Caco-2 (cell line): ENCODE data around the gene SYN1. TPM values are rescaled to one million over a fixed set of nuclear protein-coding genes. Genes with fewer than 3 reads are reported as not detected.
"Not testable (repeated sequence)": the region's sequence is repeated elsewhere in the genome, so short reads cannot be mapped to it uniquely, and the experiment has no call there.

ENCODE experiments used
- Bru-seq: library from RNA; stranded (reverse); fragments of 400-500 nt; gene quantifications from one replicate; lab custom pipeline; 2021; lab: Mats Ljungman, UMichigan
- BruChase-seq, 2 experiments: library from RNA; stranded (reverse); fragments of 400-500 nt; gene quantifications; one replicate each; lab custom pipeline; 2021; lab: Mats Ljungman, UMichigan
- BruUV-seq: library from RNA; stranded (reverse); fragments of 400-500 nt; replicated peaks from 2 replicates; lab custom pipeline; 2021; lab: Mats Ljungman, UMichigan
- CTCF ChIA-PET: fragments of 300-600 bp; sonication (Branson Sonifier 250); formaldehyde crosslinking; loops from one replicate; lab custom pipeline; 2022; ENCODE audit warnings: antibody characterized with exemption; lab: Charles Lee
- POLR2A ChIA-PET: fragments of 300-600 bp; sonication (Branson Sonifier 250); formaldehyde crosslinking; loops from one replicate; lab custom pipeline; 2022; ENCODE audit warnings: antibody characterized with exemption; lab: Charles Lee
- DNase-seq, 2 experiments: peaks; one replicate each; pipeline versions ENCODE4 v3.0.0 to v3.0.0-alpha.2; 2020 to 2022
- H3K27me3 ChIP-seq: replicated peaks from 2 replicates; pipeline ENCODE4 v1.6.0; 2011; ENCODE audit warnings: low read length; ENCODE audit not compliant: control insufficient read depth, insufficient read depth
- H3K36me3 ChIP-seq: 2 replicates; pipeline ENCODE4 v1.5.1; 2011; ENCODE audit warnings: low read length; ENCODE audit not compliant: control insufficient read depth, insufficient read depth
- H3K4me1 ChIP-seq: fragments of 250-450 bp; sonication (Bioruptor Pico); 2 replicates; pipeline ENCODE4 v1.5.1; 2020; ENCODE audit warnings: mild to moderate bottlenecking
- H3K4me3 ChIP-seq: 2 replicates; pipeline ENCODE4 v1.5.1; 2011; ENCODE audit warnings: low read depth, mild to moderate bottlenecking, control low read depth, low read length
- H3K9me3 ChIP-seq: fragments of 250-450 bp; sonication (Bioruptor Pico); 2 replicates; pipeline ENCODE4 v1.5.1; 2020; ENCODE audit warnings: mild to moderate bottlenecking, moderate library complexity
- H3K27ac Mint-ChIP-seq: one replicate; pipeline ENCODE4 v1.8.0; 2022; ENCODE audit warnings: mixed read lengths; ENCODE audit not compliant: unreplicated experiment
- H3K27me3 Mint-ChIP-seq: one replicate; pipeline ENCODE4 v1.8.0; 2022; ENCODE audit warnings: mixed read lengths; ENCODE audit not compliant: insufficient read depth, unreplicated experiment
- H3K36me3 Mint-ChIP-seq: one replicate; pipeline ENCODE4 v1.8.0; 2022; ENCODE audit warnings: mild to moderate bottlenecking, mixed read lengths; ENCODE audit not compliant: insufficient read depth, unreplicated experiment
- H3K4me1 Mint-ChIP-seq: one replicate; pipeline ENCODE4 v1.8.0; 2022; ENCODE audit warnings: low read depth, mixed read lengths; ENCODE audit not compliant: unreplicated experiment
- H3K4me3 Mint-ChIP-seq: one replicate; pipeline ENCODE4 v1.8.0; 2022; ENCODE audit warnings: mild to moderate bottlenecking, moderate library complexity, mixed read lengths; ENCODE audit not compliant: unreplicated experiment
- H3K9me3 Mint-ChIP-seq: one replicate; pipeline ENCODE4 v1.8.0; 2022; ENCODE audit warnings: mixed read lengths; ENCODE audit not compliant: unreplicated experiment
- CTCF ChIP-seq, 2 experiments: fragments of 200-600 bp in 1 of 2; IDR thresholded peaks; 1 replicate in 1 of 2; 2 replicates in 1 of 2; pipeline versions ENCODE4 v1.5.1 to v1.8.0; 2011 to 2022; ENCODE audit warnings: antibody characterized with exemption in 1 of 2, control low read depth in 1 of 2, inconsistent platforms in 1 of 2, low read depth in 1 of 2, low read length in 1 of 2, mild to moderate bottlenecking in 1 of 2, moderate library complexity in 1 of 2; ENCODE audit not compliant: insufficient read depth in 1 of 2, severe bottlenecking in 1 of 2, unreplicated experiment in 1 of 2
- intact Hi-C: fragments of 100-400 bp; cut with micrococcal nuclease; formaldehyde crosslinking; loops from one replicate; pipeline ENCODE4 v1.10.0; 2022; ENCODE audit not compliant: unreplicated experiment
- long read RNA-seq: library from polyadenylated mRNA; stranded (forward); transcript quantifications from one replicate; pipeline ENCODE4 v2.0.0, GENCODE V29; 2022
- total RNA-seq: library from RNA; stranded (reverse); gene quantifications from 2 replicates; pipeline ENCODE4 v1.2.3, GENCODE V29; 2022

Gene SYN1
- not detected in 2 replicates for total RNA-seq
- percentile 2 among the genes with signal in this experiment for Bru-seq, nascent RNA
- percentile 10 among the genes with signal in this experiment for BruChase-seq, experiment 1, labeled RNA remaining after a 2-hour chase
- BruChase-seq, experiment 2, labeled RNA remaining after a 6-hour chase, result percentile 15 among the genes with signal in this experiment
- long read RNA-seq, result 0 reads

GRCh38 chrX:47619486-47620302 lies at the start of gene SYN1:
SYN1 (minus strand) TSS chrX:47619857; CDS start chrX:47619728, 129 bp downstream.
- BruUV-seq, result no TSS peak
- Mint-ChIP-seq H3K9me3 (no peaks in the 10 kb centered on the region), H3K27ac (no peak within 1 kb of the TSS), H3K4me3 (no peak within 1 kb of the TSS), H3K27me3 (peaks cover 3% of the 10 kb centered on the region), H3K36me3 (peaks cover 7% of the 10 kb centered on the region), H3K4me1 (no peaks in the 10 kb centered on the region)
- no peak for TF ChIP-seq CTCF (IDR thresholded peaks at IDR 0.05; ENCODE audit: insufficient read depth in 1 of 2, low read depth in 1 of 2, low read length in 1 of 2, severe bottlenecking in 1 of 2, unreplicated experiment in 1 of 2)
- no peak within 1 kb of the TSS for H3K4me3 ChIP-seq
- no peak for DNase-seq
- H3K27me3 ChIP-seq, result no peaks in the 10 kb centered on the region
- ChIA-PET CTCF (no interaction called here), POLR2A (no interaction called here)
- H3K9me3 ChIP-seq, result no peaks in the 10 kb centered on the region
- H3K36me3 ChIP-seq, result no peaks in the 10 kb centered on the region
- H3K4me1 ChIP-seq, result no peaks in the 10 kb centered on the region
- intact Hi-C loops, result no loop called here

- CTCF ChIA-PET, H3K4me1 Mint-ChIP-seq, POLR2A ChIA-PET, H3K36me3 ChIP-seq, H3K27ac Mint-ChIP-seq, H3K36me3 Mint-ChIP-seq, H3K4me3 Mint-ChIP-seq, H3K27me3 Mint-ChIP-seq, H3K4me3 ChIP-seq, H3K4me1 ChIP-seq, H3K9me3 ChIP-seq, DNase-seq, H3K27me3 ChIP-seq, intact Hi-C loops, H3K9me3 Mint-ChIP-seq, BruUV-seq: not testable (repeated sequence)
Observed at GRCh38 chrX:47665797-47666196, 46.1 kb upstream of the SYN1 start.

GRCh38 chrX:47664737-47665136 lies 45.1 kb upstream of the SYN1 start:
- H3K9me3 ChIP-seq, result no peaks in the 10 kb centered on the region
- DNase-seq, result no peak
- H3K4me3 ChIP-seq, result no peak overlapping the region
- CTCF ChIA-PET, result no interaction called here
- no TSS peak for BruUV-seq
- Mint-ChIP-seq H3K27me3 (no peaks in the 10 kb centered on the region), H3K36me3 (no peaks in the 10 kb centered on the region), H3K4me1 (peaks cover 7% of the 10 kb centered on the region), H3K9me3 (no peaks in the 10 kb centered on the region), H3K27ac (peak overlapping the region; percentile 60), H3K4me3 (peak overlapping the region; percentile 54)
- H3K36me3 ChIP-seq, result no peaks in the 10 kb centered on the region
- TF ChIP-seq CTCF (IDR thresholded peaks at IDR 0.05; ENCODE audit: insufficient read depth in 1 of 2, low read depth in 1 of 2, low read length in 1 of 2, severe bottlenecking in 1 of 2, unreplicated experiment in 1 of 2), result no peak
- intact Hi-C loops, result no loop called here
- no peaks in the 10 kb centered on the region for H3K27me3 ChIP-seq
- H3K4me1 ChIP-seq, result 0 out of 2 replicates have a peak, but pooled peaks cover 4% of the 10 kb centered on the region
- POLR2A ChIA-PET, result no interaction called here
